Pancreas (tissue), 10 donors: ENCODE data around the gene EFCAB10. TPM values are rescaled to one million over a fixed set of nuclear protein-coding genes. Genes with fewer than 3 reads are reported as not detected.

Source experiments
- ATAC-seq, 4 donors: fragments of 200-7000 bp; cut with Tn5 transposase; one replicate each; pipeline versions ENCODE4 v1.8.0 to v1.9.1; 2020; ENCODE audit warnings: mild to moderate bottlenecking in 4 of 4, moderate library complexity in 4 of 4
- DNase-seq, 6 donors: peaks; one replicate each; pipeline ENCODE4 v3.0.0-alpha.2; 2020
- FAIRE-seq: peaks from 2 replicates; lab custom pipeline; 2012; peaks lifted over from hg19 to GRCh38; lab: Jason Lieb, UNC
- H3K27ac ChIP-seq, 4 donors: fragments of 200-600 bp; sonication (generic); 1 replicate in 3 of 4; 2 replicates in 1 of 4; pipeline versions ENCODE4 v1.5.0 to v1.8.0; 2020
- H3K27me3 ChIP-seq, 4 donors: fragments of 200-600 bp; one replicate each; pipeline ENCODE4 v1.8.0; 2021
- H3K36me3 ChIP-seq, 3 donors: fragments of 200-600 bp; sonication (generic) in 1 of 3; one replicate each; pipeline versions ENCODE4 v1.5.0 to v1.8.0; 2020 to 2021
- H3K4me1 ChIP-seq, 3 donors: fragments of 200-600 bp; one replicate each; pipeline ENCODE4 v1.8.0; 2021
- H3K4me3 ChIP-seq, 4 donors: fragments of 200-600 bp; sonication (generic) in 2 of 4; one replicate each; pipeline versions ENCODE4 v1.5.0 to v1.8.0; 2020 to 2021
- H3K9me3 ChIP-seq, 4 donors: fragments of 200-600 bp; one replicate each; pipeline ENCODE4 v1.8.0; 2021
- WGBS, 2 donors: extraction: QIAGEN DNeasy Blood & Tissue Kit; methylation state at CpG; one replicate each; pipeline ENCODE4 v1.1.7; 2013; 5-methylcytosine and 5-hydroxymethylcytosine counted together
- intact Hi-C, 3 donors: fragments of 100-400 bp; cut with DNase I; formaldehyde crosslinking; loops; one replicate each; pipeline versions ENCODE4 v1.11.1 to v1.14.2; 2022
- polyA plus RNA-seq, 2 donors: library from polyadenylated mRNA; stranded (reverse); fragments of 200-250 nt; gene quantifications; one replicate each; pipeline ENCODE4 v1.2.3, GENCODE V29; 2013
- total RNA-seq, 6 donors: library from RNA; stranded (reverse); fragmentation: NEBNext Ultra II Directional in 4 of 6; extraction: Animal tissue kit (Norgen Biotek cat#: 25700) in 4 of 6; gene quantifications; one replicate each; pipeline versions ENCODE4 v1.2.1 to v1.2.4, GENCODE V29; 2021 to 2023
- TF ChIP-seq, protein P1 (sequence below), 4 donors: fragments of 200-600 bp; sonication (generic) in 3 of 4; IDR thresholded peaks; one replicate each; pipeline versions ENCODE4 v1.5.0 to v1.8.0; 2021; ENCODE audit warnings: antibody characterized with exemption in 4 of 4
- donor health status: healthy with polysubstance abuse.
- donor health status: DM: no; HTN: no; CAD: no; lungs with moderate emphysema.
- donor health status: DM: no; HTN: no; CAD: no.
- donor health status: control.
- donor health status: control.
- donor health status: Bipolar disorder and iron deficiency.
- donor health status: DM: yes; HTN: yes; CAD: no.
- donor health status: DM: no; HTN: no; CAD: no.
- donor health status: DM: no; HTN: no; CAD: no.
- donor health status: DM: yes; HTN: yes; CAD: no.

Gene EFCAB10
- total and polyA plus RNA-seq, 8 donors = 0.12 TPM; not detected in 7

GRCh38 chr7:105571891-105572290 is 9.4 kb downstream of the EFCAB10 start:
- intact Hi-C loops = no loop called here
- Histone ChIP-seq H3K36me3 (peaks cover 0 to 19% (median 0%) of the 10 kb centered on the region in 3 donors), H3K27me3 (no peaks in the 10 kb centered on the region), H3K4me3 (no peak overlapping the region), H3K4me1 (no peaks in the 10 kb centered on the region), H3K27ac (no peak overlapping the region), H3K9me3 (no peaks in the 10 kb centered on the region)
- no peak for DNase-seq
- no peak for FAIRE-seq
- ATAC-seq = no peak
- TF ChIP-seq, protein P1, sequence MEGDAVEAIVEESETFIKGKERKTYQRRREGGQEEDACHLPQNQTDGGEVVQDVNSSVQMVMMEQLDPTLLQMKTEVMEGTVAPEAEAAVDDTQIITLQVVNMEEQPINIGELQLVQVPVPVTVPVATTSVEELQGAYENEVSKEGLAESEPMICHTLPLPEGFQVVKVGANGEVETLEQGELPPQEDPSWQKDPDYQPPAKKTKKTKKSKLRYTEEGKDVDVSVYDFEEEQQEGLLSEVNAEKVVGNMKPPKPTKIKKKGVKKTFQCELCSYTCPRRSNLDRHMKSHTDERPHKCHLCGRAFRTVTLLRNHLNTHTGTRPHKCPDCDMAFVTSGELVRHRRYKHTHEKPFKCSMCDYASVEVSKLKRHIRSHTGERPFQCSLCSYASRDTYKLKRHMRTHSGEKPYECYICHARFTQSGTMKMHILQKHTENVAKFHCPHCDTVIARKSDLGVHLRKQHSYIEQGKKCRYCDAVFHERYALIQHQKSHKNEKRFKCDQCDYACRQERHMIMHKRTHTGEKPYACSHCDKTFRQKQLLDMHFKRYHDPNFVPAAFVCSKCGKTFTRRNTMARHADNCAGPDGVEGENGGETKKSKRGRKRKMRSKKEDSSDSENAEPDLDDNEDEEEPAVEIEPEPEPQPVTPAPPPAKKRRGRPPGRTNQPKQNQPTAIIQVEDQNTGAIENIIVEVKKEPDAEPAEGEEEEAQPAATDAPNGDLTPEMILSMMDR (IDR thresholded peaks at IDR 0.05) = no peak
- 81 to 88% methylated on average over 2 of the region's 2 CpGs for WGBS, 2 donors

DNA sequence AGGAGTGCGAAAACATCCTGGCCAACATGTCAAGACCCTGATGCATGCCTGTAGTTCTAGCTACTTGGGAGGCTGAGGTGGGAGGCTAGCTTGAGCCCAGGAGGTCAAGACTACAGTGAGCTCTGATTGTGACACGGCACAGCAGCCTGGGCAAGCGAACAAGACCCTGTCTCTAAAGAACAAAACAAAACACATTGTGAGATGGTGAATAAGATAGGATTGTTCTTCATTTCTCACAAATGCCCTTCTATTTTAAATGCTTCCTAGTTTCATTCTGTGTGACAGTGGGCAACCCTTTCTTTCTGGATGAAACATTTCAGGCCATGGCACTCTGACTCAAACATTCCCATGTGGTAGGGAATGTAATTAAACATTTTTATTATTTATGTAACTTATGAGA is 13.5 kb downstream of the EFCAB10 start:
- Histone ChIP-seq H3K4me1 (no peaks in the 10 kb centered on the region), H3K27ac (no peak overlapping the region), H3K27me3 (no peaks in the 10 kb centered on the region), H3K4me3 (no peak overlapping the region), H3K36me3 (peaks cover 0 to 44% (median 20%) of the 10 kb centered on the region in 3 donors), H3K9me3 (no peaks in the 10 kb centered on the region)
- FAIRE-seq = no peak
- intact Hi-C loops = no loop called here
- ATAC-seq = no peak
- 97 to 100% methylated on average over 3 of the region's 3 CpGs for WGBS, 2 donors
- TF ChIP-seq, protein P1 (IDR thresholded peaks at IDR 0.05) = no peak
- DNase-seq = no peak

DNA sequence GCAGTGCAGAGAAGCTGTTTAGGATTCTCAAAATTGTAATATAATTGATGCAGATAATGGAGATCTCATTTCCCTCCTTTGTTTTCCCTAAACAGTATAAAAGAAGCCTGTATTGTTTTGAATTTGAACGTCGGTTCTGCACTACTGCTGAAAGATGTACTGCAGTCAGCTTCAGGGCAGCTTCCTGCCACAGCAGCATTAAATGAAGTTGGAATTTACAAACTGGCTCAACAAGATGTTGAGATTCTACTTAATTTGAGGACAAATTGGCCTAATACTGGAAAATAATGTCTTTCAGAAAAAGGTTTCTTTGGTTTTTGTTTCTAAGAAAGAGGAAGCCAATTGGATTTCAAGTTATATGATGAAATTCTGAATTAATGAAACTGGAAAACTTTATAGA is 14.3 kb downstream of the EFCAB10 start:
- Histone ChIP-seq H3K36me3 (peaks cover 0 to 51% (median 20%) of the 10 kb centered on the region in 3 donors), H3K9me3 (no peaks in the 10 kb centered on the region), H3K27me3 (no peaks in the 10 kb centered on the region), H3K4me1 (no peaks in the 10 kb centered on the region), H3K27ac (no peak overlapping the region), H3K4me3 (no peak overlapping the region)
- no peak for FAIRE-seq
- intact Hi-C loops = no loop called here
- ATAC-seq = no peak
- TF ChIP-seq, protein P1 (IDR thresholded peaks at IDR 0.05) = no peak
- no peak for DNase-seq
- WGBS, 2 donors = 84 to 91% methylated on average over 2 of the region's 2 CpGs

DNA sequence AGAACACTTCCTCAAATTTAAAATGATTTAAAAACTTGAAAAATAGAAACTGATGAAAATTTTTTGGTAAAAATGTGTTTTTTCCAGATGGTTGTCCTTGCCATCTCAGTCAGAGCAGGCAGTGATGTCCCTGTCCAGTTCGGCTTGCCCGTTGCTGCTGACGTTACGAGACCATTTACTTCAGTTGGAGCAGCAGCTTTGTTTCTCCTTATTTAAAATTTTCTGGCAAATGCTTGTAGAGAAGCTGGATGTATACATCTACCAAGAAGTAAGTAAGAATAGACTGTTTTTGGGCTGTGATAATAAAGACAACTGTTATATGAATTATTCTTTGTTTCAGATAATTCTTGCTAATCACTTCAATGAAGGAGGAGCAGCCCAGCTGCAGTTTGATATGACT is 16.1 kb downstream of the EFCAB10 start:
- FAIRE-seq = no peak
- no peak overlapping the region for H3K27ac ChIP-seq
- WGBS, 2 donors = 96 to 100% methylated on average over 4 of the region's 4 CpGs
- intact Hi-C loops = no loop called here
- no peak for ATAC-seq
- TF ChIP-seq, protein P1 (IDR thresholded peaks at IDR 0.05) = no peak
- H3K27me3 ChIP-seq = no peaks in the 10 kb centered on the region
- H3K9me3 ChIP-seq = no peaks in the 10 kb centered on the region
- H3K36me3 ChIP-seq = peaks cover 0 to 67% (median 20%) of the 10 kb centered on the region in 3 donors
- no peak for DNase-seq
- no peaks in the 10 kb centered on the region for H3K4me1 ChIP-seq
- no peak overlapping the region for H3K4me3 ChIP-seq

- 86 to 96% methylated on average over 1 of the region's 1 CpG for WGBS, 2 donors
- Histone ChIP-seq H3K4me1 (no peaks in the 10 kb centered on the region), H3K27me3 (no peaks in the 10 kb centered on the region), H3K4me3 (no peak overlapping the region), H3K9me3 (no peaks in the 10 kb centered on the region), H3K36me3 (peaks cover 0 to 61% (median 11%) of the 10 kb centered on the region in 3 donors), H3K27ac (no peak overlapping the region)
- TF ChIP-seq, protein P1 (IDR thresholded peaks at IDR 0.05) = no peak
- ATAC-seq (no peak), FAIRE-seq (no peak), DNase-seq (no peak)
- intact Hi-C loops = no loop called here
These were observed 21.4 kb downstream of the EFCAB10 start for GRCh38 chr7:105559926-105560325.
